Spleen (tissue), 11 donors: ENCODE data around the gene DLEC1. TPM values are rescaled to one million over a fixed set of nuclear protein-coding genes. Genes with fewer than 3 reads are reported as not detected.
A peak's percentile ranks its signal among the peaks of the same experiment; 100 is the strongest.

Source experiments
- DNase-seq: peaks from one replicate; pipeline ENCODE4 v3.0.0-alpha.2; 2020
- H3K27ac ChIP-seq, 8 donors: fragments of 200-600 bp; sonication (generic) in 7 of 8; 1 replicate in 4 of 8; 2 replicates in 4 of 8; pipeline versions ENCODE4 v1.5.0 to v1.8.0; 2016 to 2021; ENCODE audit warnings: inconsistent platforms in 4 of 8, mild to moderate bottlenecking in 4 of 8, moderate library complexity in 1 of 8
- H3K27me3 ChIP-seq, 7 donors: fragments of 200-600 bp; sonication (generic) in 6 of 7; replicated peaks in 1 of 7; 1 replicate in 4 of 7; 2 replicates in 3 of 7; pipeline versions ENCODE4 v1.5.0 to v1.8.0; 2016 to 2021; ENCODE audit warnings: inconsistent platforms in 3 of 7, mild to moderate bottlenecking in 1 of 7
- H3K36me3 ChIP-seq, 6 donors: fragments of 200-600 bp; sonication (generic) in 5 of 6; 1 replicate in 4 of 6; 2 replicates in 2 of 6; pipeline versions ENCODE4 v1.5.0 to v1.8.0; 2016 to 2021; ENCODE audit warnings: inconsistent platforms in 2 of 6
- H3K4me1 ChIP-seq, 6 donors: fragments of 200-600 bp; sonication (generic) in 5 of 6; 1 replicate in 3 of 6; 2 replicates in 3 of 6; pipeline versions ENCODE4 v1.5.0 to v1.8.0; 2016 to 2021; ENCODE audit warnings: inconsistent platforms in 3 of 6
- H3K4me3 ChIP-seq, 8 donors: fragments of 200-600 bp; sonication (generic) in 7 of 8; 1 replicate in 4 of 8; 2 replicates in 4 of 8; pipeline versions ENCODE4 v1.5.0 to v1.8.0; 2016 to 2021; ENCODE audit warnings: inconsistent platforms in 4 of 8, mild to moderate bottlenecking in 4 of 8, moderate library complexity in 2 of 8
- H3K9me3 ChIP-seq, 8 donors: fragments of 200-600 bp; sonication (generic) in 7 of 8; 1 replicate in 4 of 8; 2 replicates in 4 of 8; pipeline versions ENCODE4 v1.5.0 to v1.8.0; 2016 to 2021; ENCODE audit warnings: inconsistent platforms in 4 of 8
- CTCF ChIP-seq, 11 experiments: fragments of 200-600 bp in 7 of 11; fragments of 450-650 bp in 4 of 11; sonication (generic) in 4 of 11; IDR thresholded peaks in 8 of 11; conservative IDR thresholded peaks in 3 of 11; 1 replicate in 7 of 11; 2 replicates in 4 of 11; pipeline versions ENCODE4 v1.4.0 to v1.8.0; 2016 to 2021; ENCODE audit warnings: antibody characterized with exemption in 11 of 11, inconsistent platforms in 4 of 11, mild to moderate bottlenecking in 1 of 11
- POLR2A ChIP-seq, 3 donors: fragments of 450-650 bp; IDR thresholded peaks; one replicate each; pipeline ENCODE4 v1.5.1; 2017; ENCODE audit warnings: antibody characterized with exemption in 3 of 3, mild to moderate bottlenecking in 1 of 3
- POLR2AphosphoS5 ChIP-seq, 3 donors: sonication (generic); formaldehyde crosslinking; IDR thresholded peaks; one replicate each; pipeline ENCODE4 v1.5.1; 2017; ENCODE audit warnings: antibody characterized with exemption in 3 of 3
- whole genome bisulfite sequencing, 5 donors: extraction: QIAGEN DNeasy Blood & Tissue Kit in 3 of 5; methylation state at CpG; one replicate each; pipeline versions ENCODE4 v1.1.5 to v1.1.7; 2013 to 2018; 5-methylcytosine and 5-hydroxymethylcytosine counted together
- intact Hi-C: fragments of 100-400 bp; cut with DNase I; formaldehyde crosslinking; loops from one replicate; pipeline ENCODE4 v1.15.0; 2023; ENCODE audit warnings: low total_unique reads
- polyA plus RNA-seq, 3 donors: library from polyadenylated mRNA; stranded (reverse); fragments of 200-250 nt; gene quantifications; one replicate each; pipeline ENCODE4 v1.2.1, GENCODE V29; 2013
- total RNA-seq, 7 donors: library from RNA; depleted of rRNA in 3 of 7; stranded (reverse); fragments of >200 nt in 3 of 7; fragmentation: NEBNext Ultra II Directional in 4 of 7; extraction: Animal tissue kit (Norgen Biotek cat#: 25700) in 4 of 7; gene quantifications; one replicate each; pipeline versions ENCODE4 v1.1.0 to v1.2.1, GENCODE V29; 2016 to 2021
- donor health status: healthy with polysubstance abuse.
- donor health status: DM: no; HTN: no; CAD: no; lungs with moderate emphysema.
- donor health status: DM: no; HTN: no; CAD: no.
- donor health status: Bipolar disorder and iron deficiency.
- donor health status: healthy.
- donor health status: DM: no; HTN: no; CAD: no.
- donor health status: DM: yes; HTN: yes; CAD: no.

Gene DLEC1
- total and polyA plus RNA-seq, 10 donors, result 0.36 to 2.3 (median 0.88) TPM

GRCh38 chr3:38154033-38154494 is 115.1 kb downstream of the DLEC1 start:
- Histone ChIP-seq H3K4me1 (peaks cover 0 to 32% (median 11%) of the 10 kb centered on the region in 6 donors), H3K9me3 (no peaks in the 10 kb centered on the region)
- intact Hi-C loops, result no loop called here

GRCh38 chr3:38154625-38155255 is 115.7 kb downstream of the DLEC1 start:
- no peak for DNase-seq
- intact Hi-C loops, result no loop called here
- no peaks in the 10 kb centered on the region for H3K27me3 ChIP-seq
- WGBS, 5 donors, result 60 to 67% (median 64%) methylated on average over 2 of the region's 2 CpGs
- peaks cover 0 to 26% (median 4%) of the 10 kb centered on the region in 6 donors for H3K4me1 ChIP-seq
- no peak overlapping the region for H3K4me3 ChIP-seq
- TF ChIP-seq CTCF (IDR thresholded peaks at IDR 0.05 in 8 of 11, conservative IDR thresholded peaks at IDR 0.05 in 3 of 11) (no peak), POLR2AphosphoS5 (IDR thresholded peaks at IDR 0.05) (no peak), POLR2A (IDR thresholded peaks at IDR 0.05) (no peak)
- H3K36me3 ChIP-seq, result no peaks in the 10 kb centered on the region
- H3K27ac ChIP-seq, result peak overlapping the region in 4 of 8 donors; percentile 17 to 87 (median 66)
- H3K9me3 ChIP-seq, result no peaks in the 10 kb centered on the region

More at GRCh38 chr3:38154033-38154494, 115.1 kb downstream of the DLEC1 start:
- H3K27me3 ChIP-seq, result no peaks in the 10 kb centered on the region
- no peak overlapping the region for H3K4me3 ChIP-seq
- 85 to 92% (median 89%) methylated on average over 2 of the region's 2 CpGs for WGBS, 5 donors
- no peaks in the 10 kb centered on the region for H3K36me3 ChIP-seq
- peak overlapping the region in 6 of 8 donors; percentile 17 to 87 (median 49) for H3K27ac ChIP-seq
- DNase-seq, result no peak
- TF ChIP-seq POLR2A (IDR thresholded peaks at IDR 0.05) (no peak), POLR2AphosphoS5 (IDR thresholded peaks at IDR 0.05) (peak in 1 of 3 donors; percentile 47), CTCF (IDR thresholded peaks at IDR 0.05 in 8 of 11, conservative IDR thresholded peaks at IDR 0.05 in 3 of 11) (no peak)

GRCh38 chr3:38155825-38156224 is 116.8 kb downstream of the DLEC1 start:
- Histone ChIP-seq H3K27ac (no peak overlapping the region), H3K4me1 (peaks cover 0 to 19% (median 3%) of the 10 kb centered on the region in 6 donors), H3K9me3 (no peaks in the 10 kb centered on the region), H3K27me3 (no peaks in the 10 kb centered on the region), H3K4me3 (no peak overlapping the region), H3K36me3 (no peaks in the 10 kb centered on the region)
- 90 to 98% (median 93%) methylated on average over 2 of the region's 2 CpGs for WGBS, 5 donors
- DNase-seq, result no peak
- TF ChIP-seq POLR2AphosphoS5 (IDR thresholded peaks at IDR 0.05) (no peak), CTCF (IDR thresholded peaks at IDR 0.05 in 8 of 11, conservative IDR thresholded peaks at IDR 0.05 in 3 of 11) (no peak), POLR2A (IDR thresholded peaks at IDR 0.05) (no peak)
- intact Hi-C loops, result no loop called here

- H3K4me1 ChIP-seq, result peaks cover 0 to 10% (median under 1%) of the 10 kb centered on the region in 6 donors
- H3K4me3 ChIP-seq, result no peak overlapping the region
- no peak for DNase-seq
- no peaks in the 10 kb centered on the region for H3K27me3 ChIP-seq
- intact Hi-C loops, result no loop called here
- H3K36me3 ChIP-seq, result no peaks in the 10 kb centered on the region
- TF ChIP-seq POLR2A (IDR thresholded peaks at IDR 0.05) (no peak), POLR2AphosphoS5 (IDR thresholded peaks at IDR 0.05) (no peak), CTCF (IDR thresholded peaks at IDR 0.05 in 8 of 11, conservative IDR thresholded peaks at IDR 0.05 in 3 of 11) (no peak)
- WGBS, 5 donors, result 95 to 100% (median 96%) methylated on average over 2 of the region's 2 CpGs
- H3K27ac ChIP-seq, result no peak overlapping the region
- no peaks in the 10 kb centered on the region for H3K9me3 ChIP-seq
These were observed 118.1 kb downstream of the DLEC1 start for GRCh38 chr3:38157117-38157516.
